GM12864 (cell line): ENCODE measurements around the gene ELF2.
"Not testable (repeated sequence)": the region's sequence is repeated elsewhere in the genome, so short reads cannot be mapped to it uniquely, and the experiment has no call there.

Source experiments
- DNase-seq: peaks from one replicate; pipeline ENCODE4 v3.0.0-alpha.2; 2011; ENCODE audit warnings: low read depth
- H3K4me3 ChIP-seq: 2 replicates; pipeline ENCODE4 v1.5.1; 2011; ENCODE audit warnings: mild to moderate bottlenecking, low read depth, low read length, control low read depth
- CTCF ChIP-seq: IDR thresholded peaks from 2 replicates; pipeline ENCODE4 v1.5.1; 2011; ENCODE audit warnings: low read depth, mild to moderate bottlenecking, moderate library complexity, low read length, control low read depth, inconsistent platforms; ENCODE audit errors: missing control alignments

ELF2 gene

GRCh38 chr4:139038874-139039443 is 138.1 kb downstream of the ELF2 start:
- no peak overlapping the region for H3K4me3 ChIP-seq
- TF ChIP-seq CTCF = no peak
- DNase-seq = no peak

- DNase-seq = no peak
- no peak overlapping the region for H3K4me3 ChIP-seq
- TF ChIP-seq CTCF = no peak
Measured at GRCh38 chr4:139036885-139037284, 140.1 kb downstream of the ELF2 start.

DNA sequence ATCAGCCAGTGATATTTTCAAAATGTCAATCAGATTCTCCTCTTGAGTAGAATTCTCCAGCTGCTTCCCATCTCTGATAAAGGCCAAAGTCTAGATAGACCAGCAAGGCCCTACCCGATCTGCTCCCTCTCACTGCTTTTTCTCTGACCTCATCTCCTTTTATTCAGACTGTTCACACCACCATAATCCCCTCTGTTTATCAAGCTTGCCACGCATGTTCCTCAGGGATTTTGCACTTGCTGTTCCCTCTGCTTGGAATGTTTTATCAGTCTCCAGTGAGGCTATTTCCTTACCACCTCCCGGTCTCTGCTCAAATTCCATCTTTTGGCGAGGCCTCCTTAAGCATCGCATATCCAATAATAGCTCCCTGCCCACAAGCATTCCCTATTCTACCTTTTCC is 141.4 kb downstream of the ELF2 start:
- no peak for TF ChIP-seq CTCF
- no peak overlapping the region for H3K4me3 ChIP-seq
- no peak for DNase-seq

- TF ChIP-seq CTCF = peak; percentile 87
- no peak overlapping the region for H3K4me3 ChIP-seq
- DNase-seq = peak; percentile 59
Measured at GRCh38 chr4:139030614-139031235, 146.3 kb downstream of the ELF2 start.

GRCh38 chr4:139029866-139030363 is 147.1 kb downstream of the ELF2 start:
- not testable (repeated sequence) for H3K4me3 ChIP-seq

DNA sequence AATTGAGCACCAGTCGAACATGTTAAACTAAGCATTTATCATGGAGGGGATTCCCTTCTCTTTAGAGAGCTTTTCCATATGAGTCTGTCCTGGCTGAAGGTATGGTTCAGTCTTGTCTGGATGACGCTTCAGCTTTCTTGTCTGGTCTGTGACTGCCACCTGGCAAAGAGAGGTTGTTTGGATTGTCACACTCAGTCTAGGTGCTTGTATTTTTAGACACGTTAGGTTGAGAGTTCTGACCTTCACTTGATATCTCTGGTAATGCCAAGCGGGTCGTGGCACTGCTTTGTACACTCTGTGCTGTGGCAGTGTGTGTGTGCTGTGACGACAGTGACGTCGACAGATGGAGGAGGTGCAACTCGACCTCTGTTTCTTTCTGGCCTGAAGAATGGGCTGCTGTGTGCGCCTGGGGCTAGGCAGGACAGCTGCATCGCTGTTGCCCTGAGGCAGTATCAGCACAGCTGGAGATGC is 148.8 kb downstream of the ELF2 start:
- no peak for TF ChIP-seq CTCF
- H3K4me3 ChIP-seq = no peak overlapping the region
- no peak for DNase-seq

More at GRCh38 chr4:139029866-139030363, 147.1 kb downstream of the ELF2 start:
- not testable (repeated sequence) for DNase-seq

- TF ChIP-seq CTCF = no peak
- DNase-seq = no peak
- no peak overlapping the region for H3K4me3 ChIP-seq
Measured at GRCh38 chr4:139027776-139028175, 149.2 kb downstream of the ELF2 start.
